Right ventricle myocardium superior (tissue), 1 donor: Measurements from ENCODE around the gene PFN1. TPM values are rescaled to one million over a fixed set of nuclear protein-coding genes. Genes with fewer than 3 reads are reported as not detected.
"Not testable (repeated sequence)": the region's sequence is repeated elsewhere in the genome, so short reads cannot be mapped to it uniquely, and the experiment has no call there.

Experiments
- ATAC-seq: fragments of 200-7000 bp; cut with Tn5 transposase; one replicate; pipeline ENCODE4 v1.9.1; 2020; ENCODE audit warnings: mild to moderate bottlenecking; ENCODE audit not compliant: poor library complexity
- DNase-seq: peaks from one replicate; pipeline ENCODE4 v3.0.0-alpha.2; 2020
- intact Hi-C: fragments of 100-400 bp; cut with DNase I; formaldehyde crosslinking; loops from one replicate; pipeline ENCODE4 v1.11.2; 2022
- total RNA-seq: library from RNA; stranded (reverse); fragmentation: NEBNext Ultra II Directional; extraction: Animal tissue kit (Norgen Biotek cat#: 25700); gene quantifications from one replicate; pipeline ENCODE4 v1.2.1, GENCODE V29; 2021
- donor health status: DM: no; HTN: yes; CAD: no; lungs with severe emphysema.

Gene PFN1
- total RNA-seq, 1 donor from 2014 or later, result 179 TPM

GRCh38 chr17:4937553-4937952 lies 10.8 kb downstream of the PFN1 start:
- intact Hi-C loops, result no loop called here
- ATAC-seq (no peak), DNase-seq (no peak)

GRCh38 chr17:4936436-4936835 lies 11.9 kb downstream of the PFN1 start:
- DNase-seq (no peak), ATAC-seq (no peak)
- intact Hi-C loops, result no loop called here

GRCh38 chr17:4935650-4936049 lies 12.7 kb downstream of the PFN1 start:
- DNase-seq, result no peak

GRCh38 chr17:4934173-4934979 lies 14.0 kb downstream of the PFN1 start:
- ATAC-seq (peak; percentile 28), DNase-seq (no peak)

More at GRCh38 chr17:4935650-4936049, 12.7 kb downstream of the PFN1 start:
- intact Hi-C loops, result no loop called here
- ATAC-seq, result no peak

GRCh38 chr17:4933646-4934045 lies 14.7 kb downstream of the PFN1 start:
- DNase-seq (no peak), ATAC-seq (no peak)
- intact Hi-C loops, result no loop called here

More at GRCh38 chr17:4934173-4934979, 14.0 kb downstream of the PFN1 start:
- intact Hi-C loops, result no loop called here

- ATAC-seq (no peak), DNase-seq (no peak)
- intact Hi-C loops, result no loop called here
Measured at GRCh38 chr17:4932756-4933155, 15.6 kb downstream of the PFN1 start.

GRCh38 chr17:4931963-4932362 lies 16.4 kb downstream of the PFN1 start, which contains the start of gene GP1BA:
Gene GP1BA (plus strand): TSS chr17:4932277. CDS start chr17:4932605, 328 bp downstream.
- intact Hi-C loops, result no loop called here
- ATAC-seq, result no peak
- no peak for DNase-seq

GRCh38 chr17:4928881-4929280 lies 19.4 kb downstream of the PFN1 start:
- ATAC-seq (no peak), DNase-seq (no peak)
- intact Hi-C loops, result no loop called here

- DNase-seq, ATAC-seq, intact Hi-C loops: not testable (repeated sequence)
Measured at GRCh38 chr17:4926577-4927335, 21.6 kb downstream of the PFN1 start.

- DNase-seq, result no peak
- intact Hi-C loops, result no loop called here
- ATAC-seq, result no peak
Measured at GRCh38 chr17:4921320-4921719, 27.0 kb downstream of the PFN1 start.

GRCh38 chr17:4920351-4921048 lies 27.8 kb downstream of the PFN1 start:
- intact Hi-C loops, result no loop called here
- no peak for ATAC-seq
- no peak for DNase-seq

- DNase-seq (no peak), ATAC-seq (no peak)
- intact Hi-C loops, result no loop called here
Measured at GRCh38 chr17:4919511-4920047, 28.8 kb downstream of the PFN1 start.

- DNase-seq, intact Hi-C loops, ATAC-seq: not testable (repeated sequence)
Measured at GRCh38 chr17:4914551-4914950, 33.8 kb downstream of the PFN1 start.

- DNase-seq, result no peak
- intact Hi-C loops, result no loop called here
- no peak for ATAC-seq
Measured at GRCh38 chr17:4913994-4914393, 34.3 kb downstream of the PFN1 start.

- peak; percentile 98 for ATAC-seq
- peak; percentile 94 for DNase-seq
- intact Hi-C loops, result loop anchor here (5.0 kb wide), 2 partner anchors 73 to 153 kb away; no protein-coding TSS in a partner anchor
Measured at GRCh38 chr17:4908711-4909496, 39.4 kb downstream of the PFN1 start.

- peak; percentile 32 for ATAC-seq
- intact Hi-C loops, result loop anchor here (5.0 kb wide), 2 partner anchors 74 to 154 kb away; no protein-coding TSS in a partner anchor
- no peak for DNase-seq
Measured at GRCh38 chr17:4908301-4908700, 40.0 kb downstream of the PFN1 start.

- ATAC-seq, DNase-seq: not testable (repeated sequence)
- intact Hi-C loops, result loop anchor here (5.0 kb wide), 2 partner anchors 76 to 156 kb away; no protein-coding TSS in a partner anchor
Measured at GRCh38 chr17:4906642-4907041, 41.7 kb downstream of the PFN1 start.
